Activated naive CD8-positive, alpha-beta T cell (primary cell): Measurements from ENCODE around the gene RPS10.
"Not testable (repeated sequence)": the region's sequence is repeated elsewhere in the genome, so short reads cannot be mapped to it uniquely, and the experiment has no call there.

Source experiments
- H3K27ac Mint-ChIP-seq: one replicate; pipeline ENCODE4 v1.8.0; 2021; ENCODE audit warnings: mixed read lengths
- H3K27me3 Mint-ChIP-seq: one replicate; pipeline ENCODE4 v1.8.0; 2021; ENCODE audit warnings: mixed read lengths
- H3K36me3 Mint-ChIP-seq: one replicate; pipeline ENCODE4 v1.8.0; 2021; ENCODE audit warnings: mixed read lengths
- H3K4me1 Mint-ChIP-seq: one replicate; pipeline ENCODE4 v1.8.0; 2021; ENCODE audit warnings: low read depth, mixed read lengths
- H3K4me3 Mint-ChIP-seq: one replicate; pipeline ENCODE4 v1.8.0; 2021; ENCODE audit warnings: mild to moderate bottlenecking, mixed read lengths
- H3K9me3 Mint-ChIP-seq: one replicate; pipeline ENCODE4 v1.8.0; 2021; ENCODE audit warnings: low read depth, mixed read lengths

Gene RPS10

GRCh38 chr6:34391473-34391785, 34.4 kb downstream of the RPS10 start:
- H3K9me3 Mint-ChIP-seq: no peaks in the 10 kb centered on the region
- no peak overlapping the region for H3K27ac Mint-ChIP-seq
- no peak overlapping the region for H3K4me3 Mint-ChIP-seq
- peaks cover 27% of the 10 kb centered on the region for H3K4me1 Mint-ChIP-seq
- H3K36me3 Mint-ChIP-seq: no peaks in the 10 kb centered on the region
- no peaks in the 10 kb centered on the region for H3K27me3 Mint-ChIP-seq

DNA sequence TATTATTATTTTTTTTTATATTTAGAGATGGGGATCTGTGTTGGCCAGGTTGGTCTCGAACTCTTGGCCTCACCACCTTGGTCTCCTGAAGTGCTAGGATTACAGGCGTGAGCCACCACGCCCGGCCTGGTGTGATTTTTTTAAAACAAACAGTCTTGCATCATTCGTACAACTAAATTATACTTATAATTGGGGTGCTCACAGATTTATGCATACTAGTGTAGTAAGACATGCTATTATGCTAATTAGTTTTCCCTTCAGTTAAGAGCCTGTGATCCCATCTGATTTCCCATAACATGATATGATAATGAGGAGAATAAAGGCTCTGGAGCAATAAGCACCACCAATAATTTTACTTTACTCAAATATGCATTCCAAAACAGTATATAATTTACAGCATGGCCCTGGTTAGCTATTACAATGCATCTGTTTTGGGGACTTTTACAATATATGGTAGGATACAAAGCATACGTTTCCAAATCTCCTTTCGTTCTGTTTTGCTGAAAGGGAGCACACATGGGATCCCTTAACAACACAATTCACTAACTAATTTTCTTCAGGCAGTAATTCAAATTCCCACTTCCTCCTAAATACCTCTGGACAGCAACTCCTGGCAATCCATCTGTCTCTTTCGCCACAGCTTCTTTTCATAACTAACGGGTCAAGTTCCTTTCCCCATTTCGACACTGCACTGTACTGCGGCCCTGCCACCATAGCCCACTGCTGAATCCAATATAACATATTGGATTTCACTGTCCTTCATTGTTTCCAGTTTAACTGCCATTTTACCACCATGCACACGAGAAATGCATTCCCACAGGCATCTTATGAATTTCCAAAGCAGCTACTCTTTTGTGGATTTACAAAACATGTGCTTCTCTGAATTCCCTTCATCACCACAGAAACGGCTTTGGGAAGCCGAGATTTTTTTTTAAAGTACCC, 35.1 kb downstream of the RPS10 start:
- H3K4me1 Mint-ChIP-seq: peaks cover 31% of the 10 kb centered on the region
- no peaks in the 10 kb centered on the region for H3K36me3 Mint-ChIP-seq
- no peaks in the 10 kb centered on the region for H3K27me3 Mint-ChIP-seq
- no peaks in the 10 kb centered on the region for H3K9me3 Mint-ChIP-seq
- H3K4me3 Mint-ChIP-seq: no peak overlapping the region
- H3K27ac Mint-ChIP-seq: no peak overlapping the region

DNA sequence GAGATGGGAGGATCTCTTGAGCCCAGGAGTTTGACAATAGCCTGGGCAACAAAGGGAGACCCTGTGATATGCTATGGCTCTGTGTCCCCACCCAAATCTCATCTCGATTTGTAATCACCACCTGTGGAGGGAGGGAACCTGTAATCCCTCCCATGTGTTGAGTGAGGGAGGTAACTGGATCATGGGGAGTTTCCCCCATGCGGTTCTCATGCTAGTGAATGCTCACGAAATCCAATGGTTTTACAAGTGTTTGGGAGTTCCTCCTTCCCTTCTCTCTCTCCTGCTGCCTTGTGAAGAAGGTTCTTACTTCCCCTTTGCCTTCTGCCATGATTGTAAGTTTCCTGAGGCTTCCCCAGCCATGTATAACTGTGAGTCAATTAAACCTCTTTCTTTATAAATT, 36.8 kb downstream of the RPS10 start:
- no peak overlapping the region for H3K4me3 Mint-ChIP-seq
- H3K9me3 Mint-ChIP-seq: no peaks in the 10 kb centered on the region
- no peaks in the 10 kb centered on the region for H3K36me3 Mint-ChIP-seq
- peaks cover 41% of the 10 kb centered on the region for H3K4me1 Mint-ChIP-seq
- no peaks in the 10 kb centered on the region for H3K27me3 Mint-ChIP-seq
- no peak overlapping the region for H3K27ac Mint-ChIP-seq

DNA sequence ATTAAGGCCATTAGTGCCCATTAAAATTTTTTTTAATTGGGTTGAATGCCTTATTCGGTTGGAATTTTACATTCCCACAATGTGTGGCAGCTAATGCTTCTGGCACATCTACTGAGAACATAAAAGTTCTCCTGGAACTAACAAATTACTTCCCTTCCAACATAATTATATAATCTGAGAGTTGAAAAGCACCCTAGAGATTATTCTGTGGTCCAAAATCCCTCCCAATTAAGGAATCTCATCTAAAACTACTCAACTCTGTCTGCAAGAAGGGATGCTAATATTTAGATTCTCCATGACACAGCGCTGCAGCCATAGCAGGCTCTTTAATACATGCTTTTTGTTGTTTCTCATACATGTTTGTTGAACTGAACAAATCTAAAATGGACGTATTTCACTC, 37.4 kb downstream of the RPS10 start:
- H3K4me3 Mint-ChIP-seq: no peak overlapping the region
- H3K27me3 Mint-ChIP-seq: no peaks in the 10 kb centered on the region
- no peaks in the 10 kb centered on the region for H3K36me3 Mint-ChIP-seq
- no peaks in the 10 kb centered on the region for H3K9me3 Mint-ChIP-seq
- no peak overlapping the region for H3K27ac Mint-ChIP-seq
- peaks cover 40% of the 10 kb centered on the region for H3K4me1 Mint-ChIP-seq

DNA sequence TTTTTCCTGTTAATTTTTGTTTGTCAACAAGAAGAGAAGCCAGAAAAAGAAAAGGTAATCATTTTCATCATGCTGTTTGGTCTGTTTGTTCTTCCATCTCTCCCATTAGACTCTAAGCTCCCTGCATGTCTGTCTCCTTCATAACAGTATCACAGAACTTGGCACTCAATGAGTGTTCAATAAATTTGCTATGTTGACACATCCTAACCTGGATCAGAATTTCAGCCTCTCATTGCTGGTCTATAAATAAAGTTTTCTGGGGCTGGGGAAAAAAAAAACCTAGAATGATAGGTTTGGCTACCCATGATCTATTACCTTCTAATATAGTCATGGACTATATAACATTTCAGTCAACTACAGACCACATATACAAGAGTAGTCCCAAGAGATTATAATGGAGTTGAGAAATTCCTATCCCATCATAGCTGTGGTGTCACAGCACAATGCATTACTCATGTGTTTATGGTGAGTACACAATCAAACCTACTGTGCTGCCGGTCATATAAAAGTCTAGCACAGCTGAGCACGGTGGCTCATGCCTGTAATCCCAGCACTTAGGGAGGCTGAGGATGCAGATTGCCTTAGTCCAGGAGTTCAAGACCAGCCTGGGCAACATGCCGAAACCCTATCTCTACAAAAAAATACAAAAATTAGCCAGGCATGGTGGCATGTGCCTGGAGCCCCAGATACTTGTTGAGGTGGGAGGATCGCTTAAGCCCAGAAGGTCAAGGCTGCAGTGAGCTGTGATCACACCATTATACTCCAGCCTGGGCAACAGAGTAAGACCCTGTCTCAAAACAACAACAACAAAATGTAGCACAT, 39.3 kb downstream of the RPS10 start:
- peaks cover 35% of the 10 kb centered on the region for H3K4me1 Mint-ChIP-seq

DNA sequence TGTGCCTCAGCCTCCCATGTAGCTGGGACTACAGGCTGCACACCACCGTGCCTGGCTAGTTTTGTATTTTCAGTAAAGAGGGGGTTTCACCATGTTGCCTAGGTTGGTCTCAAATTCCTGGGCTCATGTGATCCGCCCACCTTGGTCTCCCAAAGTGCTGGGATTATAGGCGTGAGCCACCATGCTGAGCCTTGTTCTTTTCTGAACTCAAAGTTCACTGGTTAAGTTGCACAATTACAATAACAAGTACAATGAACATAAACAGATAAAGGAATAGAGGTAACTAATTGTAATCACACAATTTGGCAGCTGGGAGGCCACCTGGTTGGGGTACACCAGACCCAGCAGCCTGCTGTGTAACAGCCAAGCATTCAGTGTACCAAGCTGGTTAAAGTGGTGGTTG, 40.1 kb downstream of the RPS10 start:
- H3K4me1 Mint-ChIP-seq: peaks cover 38% of the 10 kb centered on the region
- no peaks in the 10 kb centered on the region for H3K9me3 Mint-ChIP-seq
- H3K27ac Mint-ChIP-seq: no peak overlapping the region
- H3K4me3 Mint-ChIP-seq: no peak overlapping the region
- no peaks in the 10 kb centered on the region for H3K36me3 Mint-ChIP-seq
- H3K27me3 Mint-ChIP-seq: no peaks in the 10 kb centered on the region

More for the DNA sequence above, 39.3 kb downstream of the RPS10 start:
- Mint-ChIP-seq H3K36me3 (no peaks in the 10 kb centered on the region), H3K4me3 (no peak overlapping the region), H3K9me3 (no peaks in the 10 kb centered on the region), H3K27me3 (no peaks in the 10 kb centered on the region), H3K27ac (peak overlapping the region; percentile 28)

- Mint-ChIP-seq H3K4me1 (peaks cover 41% of the 10 kb centered on the region), H3K9me3 (no peaks in the 10 kb centered on the region), H3K4me3 (no peak overlapping the region), H3K27ac (peak overlapping the region; percentile 31), H3K36me3 (no peaks in the 10 kb centered on the region), H3K27me3 (no peaks in the 10 kb centered on the region)
These were observed 41.3 kb downstream of the RPS10 start for GRCh38 chr6:34384321-34385153.

- Mint-ChIP-seq H3K27ac (peak overlapping the region; percentile 31), H3K4me1 (peaks cover 37% of the 10 kb centered on the region)
These were observed 42.1 kb downstream of the RPS10 start for GRCh38 chr6:34383656-34384320.

GRCh38 chr6:34383161-34383631, 42.7 kb downstream of the RPS10 start:
- Mint-ChIP-seq H3K27ac (no peak overlapping the region), H3K9me3 (no peaks in the 10 kb centered on the region), H3K4me3 (no peak overlapping the region), H3K27me3 (no peaks in the 10 kb centered on the region), H3K4me1 (peaks cover 36% of the 10 kb centered on the region), H3K36me3 (no peaks in the 10 kb centered on the region)

More at GRCh38 chr6:34383656-34384320, 42.1 kb downstream of the RPS10 start:
- Mint-ChIP-seq H3K36me3 (no peaks in the 10 kb centered on the region), H3K4me3 (no peak overlapping the region), H3K9me3 (no peaks in the 10 kb centered on the region), H3K27me3 (no peaks in the 10 kb centered on the region)

- no peak overlapping the region for H3K4me3 Mint-ChIP-seq
These were observed 44.8 kb downstream of the RPS10 start for GRCh38 chr6:34381081-34381480.

DNA sequence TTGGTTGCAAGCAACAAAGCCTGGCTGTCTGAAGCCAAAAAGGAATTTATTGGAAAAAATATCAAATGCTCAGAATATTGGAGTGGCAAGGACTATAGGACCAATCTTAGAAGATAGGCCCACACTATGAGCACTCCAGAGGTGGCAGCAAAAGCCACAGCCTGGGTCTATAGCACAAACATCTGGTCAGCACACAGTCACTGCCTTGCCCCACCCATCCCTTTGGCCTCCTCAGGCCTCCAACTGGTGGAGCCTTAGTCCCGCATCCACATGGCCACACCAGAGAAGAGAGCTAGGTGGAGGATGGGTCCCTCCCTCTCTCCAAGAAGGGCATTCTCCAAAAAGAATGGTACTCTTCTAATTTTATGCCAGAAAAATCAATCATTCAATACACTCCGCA, 47.4 kb downstream of the RPS10 start:
- Mint-ChIP-seq H3K9me3 (no peaks in the 10 kb centered on the region), H3K27ac (no peak overlapping the region), H3K4me3 (no peak overlapping the region), H3K36me3 (no peaks in the 10 kb centered on the region), H3K27me3 (no peaks in the 10 kb centered on the region), H3K4me1 (peaks cover 10% of the 10 kb centered on the region)

More at GRCh38 chr6:34381081-34381480, 44.8 kb downstream of the RPS10 start:
- Mint-ChIP-seq H3K27me3 (no peaks in the 10 kb centered on the region), H3K4me1 (peaks cover 24% of the 10 kb centered on the region), H3K27ac (no peak overlapping the region), H3K9me3 (no peaks in the 10 kb centered on the region), H3K36me3 (no peaks in the 10 kb centered on the region)

- H3K4me1 Mint-ChIP-seq: peaks cover 8% of the 10 kb centered on the region
- H3K27ac Mint-ChIP-seq: no peak overlapping the region
- H3K4me3 Mint-ChIP-seq: no peak overlapping the region
These were observed 47.9 kb downstream of the RPS10 start for GRCh38 chr6:34377984-34378383.

GRCh38 chr6:34377571-34377970, 48.3 kb downstream of the RPS10 start:
- not testable (repeated sequence) for H3K27ac Mint-ChIP-seq, H3K4me3 Mint-ChIP-seq, H3K27me3 Mint-ChIP-seq, H3K9me3 Mint-ChIP-seq, H3K4me1 Mint-ChIP-seq, H3K36me3 Mint-ChIP-seq

More at GRCh38 chr6:34377984-34378383, 47.9 kb downstream of the RPS10 start:
- no peaks in the 10 kb centered on the region for H3K9me3 Mint-ChIP-seq
- H3K36me3 Mint-ChIP-seq: no peaks in the 10 kb centered on the region
- H3K27me3 Mint-ChIP-seq: no peaks in the 10 kb centered on the region

DNA sequence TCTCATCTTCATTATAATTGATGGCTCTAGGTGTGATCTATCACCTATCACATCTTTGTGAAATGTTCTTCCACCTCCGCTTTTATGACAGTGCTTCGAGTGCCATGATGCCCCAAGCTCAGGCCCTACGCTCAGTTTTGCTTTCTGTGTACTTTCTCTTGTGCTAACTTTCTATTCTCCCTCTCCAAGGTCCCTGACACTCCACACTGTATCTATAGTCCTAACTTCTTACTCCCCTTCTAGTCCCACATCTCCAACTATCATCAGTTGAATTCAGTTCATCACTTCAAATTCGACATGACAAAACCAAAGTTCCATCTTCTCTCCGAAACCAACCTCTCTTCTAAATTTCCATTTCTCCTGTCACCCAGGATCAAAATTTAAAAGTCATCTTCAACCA, 50.0 kb downstream of the RPS10 start:
- Mint-ChIP-seq H3K36me3 (peaks cover 2% of the 10 kb centered on the region), H3K4me3 (no peak overlapping the region), H3K27ac (no peak overlapping the region), H3K9me3 (no peaks in the 10 kb centered on the region), H3K27me3 (no peaks in the 10 kb centered on the region), H3K4me1 (peaks cover 11% of the 10 kb centered on the region)
